ENCODE data around the gene PCDHA5. TPM values are rescaled to one million over a fixed set of nuclear protein-coding genes. Genes with fewer than 3 reads are reported as not detected.

PCDHA5 gene
- total RNA-seq, 2 experiments from 2014 or later, result not detected

- Mint-ChIP-seq H3K27ac (no peak within 1 kb of the TSS), H3K4me3 (no peak within 1 kb of the TSS), H3K9me3 (peaks cover 18% of the 10 kb centered on the region), H3K36me3 (ENCODE audit: low read depth) (peaks cover 11% of the 10 kb centered on the region), H3K4me1 (ENCODE audit: low read depth) (no peaks in the 10 kb centered on the region), H3K27me3 (ENCODE audit: low read depth) (peaks cover 36% of the 10 kb centered on the region)
- intact Hi-C loops (cut with micrococcal nuclease), result no loop called here
- CTCF ChIA-PET, result interaction anchor here (0.6 kb wide), 1 partner anchor 25 kb away, joined by 4 read pairs; no protein-coding TSS in a partner anchor
- no peak for DNase-seq
Measured at GRCh38 chr5:140855772-140856674, 34.6 kb downstream of the PCDHA5 start, which contains the start of gene PCDHA10. Gene PCDHA10 (plus strand): TSS chr5:140855897. CDS start chr5:140856049, 152 bp downstream.

- H3K36me3 Mint-ChIP-seq (ENCODE audit: low read depth), result peaks cover 13% of the 10 kb centered on the region
- H3K27ac Mint-ChIP-seq, result no peak overlapping the region
- CTCF ChIA-PET, result no interaction called here
- no peaks in the 10 kb centered on the region for H3K4me1 Mint-ChIP-seq (ENCODE audit: low read depth)
- H3K9me3 Mint-ChIP-seq, result peaks cover 22% of the 10 kb centered on the region
- H3K4me3 Mint-ChIP-seq, result no peak overlapping the region
- no peak for DNase-seq
- H3K27me3 Mint-ChIP-seq (ENCODE audit: low read depth), result peaks cover 46% of the 10 kb centered on the region
- intact Hi-C loops (cut with micrococcal nuclease), result no loop called here
Measured at GRCh38 chr5:140857177-140857986, 36.0 kb downstream of the PCDHA5 start.

GRCh38 chr5:140857987-140858240 is 36.5 kb downstream of the PCDHA5 start:
- intact Hi-C loops (cut with micrococcal nuclease), result no loop called here
- Mint-ChIP-seq H3K4me3 (no peak overlapping the region), H3K4me1 (ENCODE audit: low read depth) (no peaks in the 10 kb centered on the region), H3K27ac (no peak overlapping the region), H3K9me3 (peaks cover 22% of the 10 kb centered on the region), H3K27me3 (ENCODE audit: low read depth) (peaks cover 43% of the 10 kb centered on the region), H3K36me3 (ENCODE audit: low read depth) (peaks cover 13% of the 10 kb centered on the region)
- CTCF ChIA-PET, result no interaction called here
- no peak for DNase-seq

GRCh38 chr5:140862441-140863295 is 41.3 kb downstream of the PCDHA5 start:
- no peak overlapping the region for H3K4me3 Mint-ChIP-seq
- intact Hi-C loops (cut with micrococcal nuclease), result no loop called here
- H3K9me3 Mint-ChIP-seq, result peaks cover 12% of the 10 kb centered on the region
- H3K36me3 Mint-ChIP-seq (ENCODE audit: low read depth), result peaks cover 3% of the 10 kb centered on the region
- no peak for DNase-seq
- CTCF ChIA-PET, result no interaction called here
- H3K27me3 Mint-ChIP-seq (ENCODE audit: low read depth), result peaks cover 24% of the 10 kb centered on the region
- H3K27ac Mint-ChIP-seq, result no peak overlapping the region
- H3K4me1 Mint-ChIP-seq (ENCODE audit: low read depth), result no peaks in the 10 kb centered on the region

- Mint-ChIP-seq H3K27me3 (ENCODE audit: low read depth) (peaks cover 32% of the 10 kb centered on the region), H3K9me3 (peaks cover 7% of the 10 kb centered on the region), H3K4me3 (no peak within 1 kb of the TSS), H3K27ac (no peak within 1 kb of the TSS), H3K36me3 (ENCODE audit: low read depth) (peaks cover 4% of the 10 kb centered on the region), H3K4me1 (ENCODE audit: low read depth) (no peaks in the 10 kb centered on the region)
- intact Hi-C loops (cut with micrococcal nuclease), result loop anchor here (1.0 kb wide), 1 partner anchor 172 kb away; no protein-coding TSS in a partner anchor
- no peak for DNase-seq
- CTCF ChIA-PET, result no interaction called here
Measured at GRCh38 chr5:140868721-140869554, 47.5 kb downstream of the PCDHA5 start, which contains the start of gene PCDHA11. Gene PCDHA11 (plus strand): TSS chr5:140868957. CDS start chr5:140869104, 147 bp downstream.

- intact Hi-C loops (cut with micrococcal nuclease), result loop anchor here (1.0 kb wide), 1 partner anchor 172 kb away; no protein-coding TSS in a partner anchor
- Mint-ChIP-seq H3K36me3 (ENCODE audit: low read depth) (peaks cover 4% of the 10 kb centered on the region), H3K27ac (no peak overlapping the region), H3K27me3 (ENCODE audit: low read depth) (peaks cover 36% of the 10 kb centered on the region), H3K4me1 (ENCODE audit: low read depth) (no peaks in the 10 kb centered on the region), H3K4me3 (no peak overlapping the region), H3K9me3 (peaks cover 7% of the 10 kb centered on the region)
- DNase-seq, result no peak
- CTCF ChIA-PET, result no interaction called here
Measured at GRCh38 chr5:140869555-140869886, 48.1 kb downstream of the PCDHA5 start.

GRCh38 chr5:140870221-140871201 is 49.1 kb downstream of the PCDHA5 start:
- Mint-ChIP-seq H3K4me3 (no peak overlapping the region), H3K27ac (no peak overlapping the region), H3K27me3 (ENCODE audit: low read depth) (peaks cover 42% of the 10 kb centered on the region), H3K9me3 (peaks cover 7% of the 10 kb centered on the region), H3K4me1 (ENCODE audit: low read depth) (no peaks in the 10 kb centered on the region), H3K36me3 (ENCODE audit: low read depth) (peaks cover 4% of the 10 kb centered on the region)
- CTCF ChIA-PET, result no interaction called here
- intact Hi-C loops (cut with micrococcal nuclease), result no loop called here
- DNase-seq, result no peak

Other genes with a start within 250 kb of the PCDHA5 start
- under 1 TPM; 0.14 to 0.20 TPM for gene CD14, start 188.4 kb upstream of the PCDHA5 start, total RNA-seq
- 10 to 100 TPM; 29.0 to 29.5 TPM for gene TMCO6, start 182.2 kb upstream of the PCDHA5 start, total RNA-seq
- gene NDUFA2, start 174.0 kb upstream of the PCDHA5 start, total RNA-seq, result 10 to 100 TPM; 71.4 to 76.4 TPM
- 10 to 100 TPM; 82.9 to 93.1 TPM for gene IK, start 173.8 kb upstream of the PCDHA5 start, total RNA-seq
- 10 to 100 TPM; 18.9 to 19.8 TPM for gene WDR55, start 156.7 kb upstream of the PCDHA5 start, total RNA-seq
- gene DND1, start 148.0 kb upstream of the PCDHA5 start, total RNA-seq, result 1 to 10 TPM; 1.7 to 1.9 TPM
- gene HARS1, start 130.2 kb upstream of the PCDHA5 start, total RNA-seq, result 10 to 100 TPM; 69.0 to 74.8 TPM
- gene HARS2, start 130.2 kb upstream of the PCDHA5 start, total RNA-seq, result 10 to 100 TPM; 27.4 to 29.3 TPM
- gene ZMAT2, start 121.2 kb upstream of the PCDHA5 start, total RNA-seq, result 10 to 100 TPM; 52.9 to 58.8 TPM
- not detected for gene PCDHA1, start 35.5 kb upstream of the PCDHA5 start, total RNA-seq
- gene PCDHA2, start 26.8 kb upstream of the PCDHA5 start, total RNA-seq, result not detected
- gene PCDHA3, start 20.6 kb upstream of the PCDHA5 start, total RNA-seq, result not detected
- gene PCDHA4, start 14.5 kb upstream of the PCDHA5 start, total RNA-seq, result not detected
- gene PCDHA6, start 6.3 kb downstream of the PCDHA5 start, total RNA-seq, result not detected
- not detected for gene PCDHA7, start 12.7 kb downstream of the PCDHA5 start, total RNA-seq
- gene PCDHA8, start 19.6 kb downstream of the PCDHA5 start, total RNA-seq, result not detected
- gene PCDHA9, start 26.8 kb downstream of the PCDHA5 start, total RNA-seq, result not detected
- not detected for gene PCDHA10, start 34.3 kb downstream of the PCDHA5 start, total RNA-seq
- not detected for gene PCDHA11, start 47.3 kb downstream of the PCDHA5 start, total RNA-seq
- gene PCDHA12, start 53.7 kb downstream of the PCDHA5 start, total RNA-seq, result not detected
- gene PCDHA13, start 60.5 kb downstream of the PCDHA5 start, total RNA-seq, result not detected
- not detected for gene PCDHAC1, start 104.7 kb downstream of the PCDHA5 start, total RNA-seq
- gene PCDHAC2, start 144.9 kb downstream of the PCDHA5 start, total RNA-seq, result not detected
- not detected for gene PCDHB1, start 229.8 kb downstream of the PCDHA5 start, total RNA-seq